Fibroblast of lung (primary cell): Measurements from ENCODE around the gene ILRUN. TPM values are rescaled to one million over a fixed set of nuclear protein-coding genes. Genes with fewer than 3 reads are reported as not detected.

Experiments
- DNase-seq, 2 donors: peaks; one replicate each; pipeline versions ENCODE4 v3.0.0 to v3.0.0-alpha.2; 2010; ENCODE audit warnings: low read depth in 2 of 2
- H2AFZ ChIP-seq: 2 replicates; pipeline ENCODE4 v1.5.1; 2012; ENCODE audit warnings: low read length, control low read depth, inconsistent platforms
- H3K27ac ChIP-seq: 2 replicates; pipeline ENCODE4 v1.5.1; 2011; ENCODE audit warnings: low read length, control low read depth; ENCODE audit not compliant: insufficient read depth
- H3K27me3 ChIP-seq: 2 replicates; pipeline ENCODE4 v1.5.1; 2011; ENCODE audit warnings: mild to moderate bottlenecking, low read length; ENCODE audit not compliant: control insufficient read depth, insufficient read depth
- H3K36me3 ChIP-seq: 2 replicates; pipeline ENCODE4 v1.5.1; 2011; ENCODE audit warnings: low read length; ENCODE audit not compliant: control insufficient read depth, insufficient read depth
- H3K4me1 ChIP-seq: 2 replicates; pipeline ENCODE4 v1.5.1; 2011; ENCODE audit warnings: low read length; ENCODE audit not compliant: control insufficient read depth, insufficient read depth; ENCODE audit errors: extremely low read depth
- H3K4me2 ChIP-seq: 2 replicates; pipeline ENCODE4 v1.5.1; 2011; ENCODE audit warnings: low read length, control low read depth; ENCODE audit not compliant: insufficient read depth; ENCODE audit errors: extremely low read depth
- H3K4me3 ChIP-seq, 4 experiments: fragments of 200-600 bp in 1 of 4; sonication (generic) in 1 of 4; replicated peaks in 1 of 4; 2 replicates each; pipeline ENCODE4 v1.5.1; 2011 to 2016; ENCODE audit warnings: low read length in 4 of 4, low read depth in 3 of 4, mild to moderate bottlenecking in 3 of 4, control low read depth in 2 of 4, inconsistent platforms in 1 of 4, mixed read lengths in 1 of 4; ENCODE audit not compliant: insufficient read depth in 1 of 4; ENCODE audit errors: control extremely low read depth in 1 of 4
- H3K79me2 ChIP-seq: 2 replicates; pipeline ENCODE4 v1.5.1; 2012; ENCODE audit warnings: mild to moderate bottlenecking, low read length, inconsistent platforms; ENCODE audit not compliant: control insufficient read depth, insufficient read depth
- H3K9ac ChIP-seq: 2 replicates; pipeline ENCODE4 v1.5.1; 2011; ENCODE audit warnings: mild to moderate bottlenecking, low read length, control low read depth; ENCODE audit not compliant: insufficient read depth
- H3K9me3 ChIP-seq: 2 replicates; pipeline ENCODE4 v1.5.1; 2012; ENCODE audit warnings: low read depth, low read length; ENCODE audit not compliant: control insufficient read depth, insufficient read depth
- H4K20me1 ChIP-seq: 2 replicates; pipeline ENCODE4 v1.5.1; 2011; ENCODE audit warnings: low read length; ENCODE audit not compliant: control insufficient read depth, insufficient read depth; ENCODE audit errors: extremely low read depth
- EZH2 ChIP-seq: IDR thresholded peaks from 2 replicates; pipeline ENCODE4 v1.5.1; 2012; ENCODE audit warnings: low read length, control low read depth, mild to moderate bottlenecking; ENCODE audit errors: missing control alignments
- polyA plus RNA-seq, 2 donors: library from polyadenylated mRNA; depleted of rRNA in 1 of 2; stranded (reverse) in 1 of 2; unstranded in 1 of 2; fragments of >200 nt; gene quantifications; 2 replicates each; pipeline ENCODE4 v1.2.1, GENCODE V29; 2011 to 2012; ENCODE audit warnings: missing spikeins in 1 of 2
- total RNA-seq: library from RNA; depleted of rRNA; stranded (reverse); fragments of >200 nt; gene quantifications from 2 replicates; pipeline ENCODE4 v1.2.1, GENCODE V29; 2014
- TF ChIP-seq, protein P1 (sequence below), 2 donors: IDR thresholded peaks in 1 of 2; conservative IDR thresholded peaks in 1 of 2; 1 replicate in 1 of 2; 2 replicates in 1 of 2; pipeline ENCODE4 v1.5.1; 2011 to 2012; ENCODE audit warnings: low read length in 2 of 2, control low read depth in 1 of 2, inconsistent platforms in 1 of 2, low read depth in 1 of 2, mild to moderate bottlenecking in 1 of 2

The ILRUN gene
- total and polyA plus RNA-seq, 2 donors (not counting 1 experiment from before 2014, with no cell fraction given): 44.1 to 60.1 TPM

DNA sequence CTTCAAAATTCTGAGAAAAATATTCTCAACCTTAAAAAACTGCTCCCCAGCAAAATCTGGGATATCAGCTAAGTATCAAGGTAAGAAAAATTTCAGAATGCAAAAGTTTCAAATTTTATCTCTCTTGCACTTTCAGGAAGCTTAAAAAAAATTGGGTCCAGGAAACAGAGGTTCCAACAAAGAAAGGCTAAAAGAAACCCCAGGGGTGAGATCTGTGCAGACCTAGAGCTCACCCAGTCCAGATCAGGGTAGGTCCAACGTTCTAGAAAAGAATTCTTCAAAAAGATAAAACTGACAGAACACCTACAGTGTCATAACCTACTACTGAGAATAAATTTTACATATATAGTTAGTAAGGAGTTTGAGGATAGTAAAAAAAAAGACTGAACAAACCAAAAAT lies 23.5 kb downstream of the ILRUN start:
- no peak for DNase-seq
- no peak for TF ChIP-seq EZH2
- TF ChIP-seq, protein P1, sequence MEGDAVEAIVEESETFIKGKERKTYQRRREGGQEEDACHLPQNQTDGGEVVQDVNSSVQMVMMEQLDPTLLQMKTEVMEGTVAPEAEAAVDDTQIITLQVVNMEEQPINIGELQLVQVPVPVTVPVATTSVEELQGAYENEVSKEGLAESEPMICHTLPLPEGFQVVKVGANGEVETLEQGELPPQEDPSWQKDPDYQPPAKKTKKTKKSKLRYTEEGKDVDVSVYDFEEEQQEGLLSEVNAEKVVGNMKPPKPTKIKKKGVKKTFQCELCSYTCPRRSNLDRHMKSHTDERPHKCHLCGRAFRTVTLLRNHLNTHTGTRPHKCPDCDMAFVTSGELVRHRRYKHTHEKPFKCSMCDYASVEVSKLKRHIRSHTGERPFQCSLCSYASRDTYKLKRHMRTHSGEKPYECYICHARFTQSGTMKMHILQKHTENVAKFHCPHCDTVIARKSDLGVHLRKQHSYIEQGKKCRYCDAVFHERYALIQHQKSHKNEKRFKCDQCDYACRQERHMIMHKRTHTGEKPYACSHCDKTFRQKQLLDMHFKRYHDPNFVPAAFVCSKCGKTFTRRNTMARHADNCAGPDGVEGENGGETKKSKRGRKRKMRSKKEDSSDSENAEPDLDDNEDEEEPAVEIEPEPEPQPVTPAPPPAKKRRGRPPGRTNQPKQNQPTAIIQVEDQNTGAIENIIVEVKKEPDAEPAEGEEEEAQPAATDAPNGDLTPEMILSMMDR (conservative IDR thresholded peaks at IDR 0.05 in 1 of 2, IDR thresholded peaks at IDR 0.05 in 1 of 2; ENCODE audit: low read depth in 1 of 2, low read length in 2 of 2): no peak
- Histone ChIP-seq H3K36me3 (no peaks in the 10 kb centered on the region), H4K20me1 (no peaks in the 10 kb centered on the region), H3K4me3 (no peak overlapping the region), H2AFZ (no peak overlapping the region), H3K9ac (no peak overlapping the region), H3K4me2 (no peak overlapping the region), H3K27ac (no peak overlapping the region), H3K79me2 (peaks cover 54% of the 10 kb centered on the region), H3K27me3 (no peaks in the 10 kb centered on the region), H3K4me1 (peaks cover 16% of the 10 kb centered on the region), H3K9me3 (no peaks in the 10 kb centered on the region)

DNA sequence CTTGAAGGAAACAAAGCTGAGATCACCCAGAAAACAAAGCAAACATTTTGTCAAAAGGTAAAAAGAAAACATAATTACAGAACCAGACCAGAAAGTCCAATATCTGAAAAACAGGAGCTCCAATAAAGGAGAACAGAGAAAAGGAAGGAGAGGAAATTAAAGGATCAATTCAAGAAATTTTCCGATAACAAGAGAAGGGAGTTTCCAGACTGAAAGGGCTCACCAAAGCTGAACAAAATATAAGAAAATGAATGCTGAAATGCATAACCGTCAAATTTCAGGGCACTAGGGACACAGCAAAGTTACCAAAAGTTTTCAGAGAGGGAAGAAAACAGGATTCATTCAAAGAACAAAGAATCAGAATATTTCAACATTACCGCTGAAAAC lies 23.9 kb downstream of the ILRUN start:
- H3K4me1 ChIP-seq: peaks cover 16% of the 10 kb centered on the region
- no peak overlapping the region for H3K27ac ChIP-seq
- H3K79me2 ChIP-seq: peaks cover 57% of the 10 kb centered on the region
- H2AFZ ChIP-seq: no peak overlapping the region
- H4K20me1 ChIP-seq: no peaks in the 10 kb centered on the region
- H3K36me3 ChIP-seq: no peaks in the 10 kb centered on the region
- H3K9me3 ChIP-seq: no peaks in the 10 kb centered on the region
- no peak overlapping the region for H3K4me2 ChIP-seq
- DNase-seq: no peak
- H3K4me3 ChIP-seq: no peak overlapping the region
- no peak overlapping the region for H3K9ac ChIP-seq
- TF ChIP-seq, protein P1 (conservative IDR thresholded peaks at IDR 0.05 in 1 of 2, IDR thresholded peaks at IDR 0.05 in 1 of 2; ENCODE audit: low read depth in 1 of 2, low read length in 2 of 2): no peak
- no peak for TF ChIP-seq EZH2
- H3K27me3 ChIP-seq: no peaks in the 10 kb centered on the region

DNA sequence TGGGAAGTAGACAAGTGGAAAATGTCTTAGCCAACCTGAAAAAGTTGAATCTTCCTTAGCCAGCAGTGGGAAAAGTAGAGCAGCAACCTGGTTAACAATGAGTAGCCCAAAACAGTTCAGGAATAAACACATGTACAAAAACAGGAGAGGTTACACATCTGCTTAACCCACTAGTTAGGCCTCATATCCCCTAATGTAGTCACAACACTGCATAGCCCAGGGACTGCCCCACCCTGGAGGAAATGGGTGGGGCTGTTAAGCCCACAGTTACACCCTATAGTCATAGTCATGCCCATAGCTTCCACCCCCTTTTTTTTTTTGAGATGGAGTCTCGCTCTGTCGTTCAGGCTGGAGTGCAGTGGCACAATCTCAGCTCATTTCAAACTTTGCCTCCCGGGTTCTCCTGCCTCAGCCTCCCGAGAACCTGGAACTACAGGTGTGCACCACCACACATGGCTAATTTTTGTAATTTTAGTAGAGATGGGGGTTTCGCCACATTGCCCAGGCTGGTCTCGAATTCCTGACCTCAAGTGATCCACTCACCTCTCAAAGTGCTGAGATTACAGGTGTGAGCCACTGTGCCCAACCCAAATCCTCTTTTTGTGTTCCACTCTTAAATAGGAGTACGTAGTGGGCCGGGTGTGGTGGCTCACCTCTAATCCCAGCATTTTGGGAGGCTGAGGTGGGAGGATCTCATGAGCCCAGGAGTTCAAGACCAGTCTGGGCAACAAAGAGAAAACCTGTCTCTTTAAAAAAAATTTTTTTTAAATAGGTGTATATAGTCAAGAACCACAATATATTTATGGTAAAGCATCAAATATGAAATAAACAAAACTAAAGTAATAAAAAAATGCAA lies 24.5 kb downstream of the ILRUN start:
- no peaks in the 10 kb centered on the region for H3K9me3 ChIP-seq
- H2AFZ ChIP-seq: no peak overlapping the region
- no peak overlapping the region for H3K4me3 ChIP-seq
- DNase-seq: peak; percentile 55 to 64
- no peaks in the 10 kb centered on the region for H3K27me3 ChIP-seq
- peak overlapping the region; percentile 38 for H3K4me2 ChIP-seq
- peaks cover 60% of the 10 kb centered on the region for H3K79me2 ChIP-seq
- H3K36me3 ChIP-seq: no peaks in the 10 kb centered on the region
- no peaks in the 10 kb centered on the region for H4K20me1 ChIP-seq
- H3K4me1 ChIP-seq: peaks cover 16% of the 10 kb centered on the region
- peak overlapping the region; percentile 63 for H3K27ac ChIP-seq
- TF ChIP-seq EZH2: no peak
- TF ChIP-seq, protein P1 (conservative IDR thresholded peaks at IDR 0.05 in 1 of 2, IDR thresholded peaks at IDR 0.05 in 1 of 2; ENCODE audit: low read depth in 1 of 2, low read length in 2 of 2): no peak
- no peak overlapping the region for H3K9ac ChIP-seq
